ENCODE measurements around the gene COLEC11. TPM values are rescaled to one million over a fixed set of nuclear protein-coding genes. Genes with fewer than 3 reads are reported as not detected.

Gene COLEC11
- total and polyA plus RNA-seq, 2 experiments from 2014 or later = 21.5 to 22.6 TPM

DNA sequence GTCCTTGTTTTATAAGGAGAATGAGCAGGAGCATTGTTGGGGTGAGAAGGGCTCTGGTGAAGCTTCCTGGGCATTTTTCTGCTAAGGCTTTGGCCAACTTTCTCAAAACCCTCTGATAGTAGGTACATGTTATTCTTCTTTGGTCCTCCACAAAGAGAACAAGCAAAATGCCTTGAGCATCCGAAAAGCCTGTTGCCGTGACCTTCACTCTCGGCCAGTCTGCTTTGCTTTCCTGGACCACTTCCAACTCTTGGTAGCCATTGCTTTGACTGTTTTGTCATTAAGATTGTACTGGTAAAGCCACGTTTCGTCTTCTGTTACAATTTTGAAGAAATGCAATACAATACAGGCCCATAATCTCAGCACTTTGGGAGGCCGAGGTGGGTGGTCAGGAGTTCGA, 35.7 kb downstream of the COLEC11 start:
- DNase-seq (ENCODE audit: low spot score) = no peak
- WGBS (ENCODE audit: low lambda C conversion rate, missing lambda C conversion rate) = 93% methylated on average over 7 of the region's 7 CpGs

DNA sequence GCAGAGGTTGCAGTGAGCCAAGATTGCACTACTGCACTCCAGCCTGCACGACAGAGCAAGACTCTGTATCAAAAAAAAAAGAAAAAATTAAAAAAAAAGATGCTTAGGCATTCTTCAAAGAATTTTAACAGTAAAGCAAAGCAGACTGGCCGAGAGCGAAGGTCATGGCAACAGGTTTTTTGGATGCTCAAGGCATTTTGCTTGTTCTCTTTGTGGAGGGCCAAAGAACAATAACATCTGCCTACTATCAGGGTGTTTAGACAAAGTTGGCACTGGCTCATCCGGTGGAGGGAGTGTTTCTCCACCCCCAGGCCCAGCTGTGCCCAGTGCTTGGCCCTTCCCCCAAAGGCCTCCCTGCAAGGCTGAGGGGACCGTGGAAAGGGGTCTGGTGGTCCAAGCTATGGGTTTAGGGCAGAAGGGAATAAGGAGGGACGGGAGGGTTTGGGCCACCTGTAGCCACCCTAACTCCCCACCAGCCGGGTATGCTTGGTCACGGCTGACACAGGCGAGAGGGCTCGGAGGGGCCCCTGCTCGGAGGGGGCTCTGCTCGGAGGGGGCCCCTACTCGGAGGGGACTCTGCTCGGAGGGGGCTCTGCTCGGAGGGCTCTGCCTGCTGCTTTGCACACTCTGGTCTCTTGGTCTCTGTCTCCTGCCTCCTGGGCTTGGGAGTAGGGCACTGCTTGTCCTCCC, 36.4 kb downstream of the COLEC11 start:
- H3K4me1 ChIP-seq (ENCODE audit: insufficient read depth) = no peaks in the 10 kb centered on the region
- H3K27ac ChIP-seq = no peak overlapping the region
- TF ChIP-seq EZH2 (IDR thresholded peaks at IDR 0.05; ENCODE audit: borderline replicate concordance) (no peak), EZH2phosphoT487 (IDR thresholded peaks at IDR 0.05; ENCODE audit: low read depth, severe bottlenecking, unreplicated experiment) (no peak)
- TF ChIP-seq, protein P1, sequence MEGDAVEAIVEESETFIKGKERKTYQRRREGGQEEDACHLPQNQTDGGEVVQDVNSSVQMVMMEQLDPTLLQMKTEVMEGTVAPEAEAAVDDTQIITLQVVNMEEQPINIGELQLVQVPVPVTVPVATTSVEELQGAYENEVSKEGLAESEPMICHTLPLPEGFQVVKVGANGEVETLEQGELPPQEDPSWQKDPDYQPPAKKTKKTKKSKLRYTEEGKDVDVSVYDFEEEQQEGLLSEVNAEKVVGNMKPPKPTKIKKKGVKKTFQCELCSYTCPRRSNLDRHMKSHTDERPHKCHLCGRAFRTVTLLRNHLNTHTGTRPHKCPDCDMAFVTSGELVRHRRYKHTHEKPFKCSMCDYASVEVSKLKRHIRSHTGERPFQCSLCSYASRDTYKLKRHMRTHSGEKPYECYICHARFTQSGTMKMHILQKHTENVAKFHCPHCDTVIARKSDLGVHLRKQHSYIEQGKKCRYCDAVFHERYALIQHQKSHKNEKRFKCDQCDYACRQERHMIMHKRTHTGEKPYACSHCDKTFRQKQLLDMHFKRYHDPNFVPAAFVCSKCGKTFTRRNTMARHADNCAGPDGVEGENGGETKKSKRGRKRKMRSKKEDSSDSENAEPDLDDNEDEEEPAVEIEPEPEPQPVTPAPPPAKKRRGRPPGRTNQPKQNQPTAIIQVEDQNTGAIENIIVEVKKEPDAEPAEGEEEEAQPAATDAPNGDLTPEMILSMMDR (IDR thresholded peaks at IDR 0.05; ENCODE audit: poor library complexity) = no peak
- no peak overlapping the region for H3K4me3 ChIP-seq
- no peaks in the 10 kb centered on the region for H3K79me2 ChIP-seq
- H3K4me2 ChIP-seq = no peak overlapping the region
- H3K36me3 ChIP-seq (replicated peaks; ENCODE audit: insufficient read depth, low read depth) = no peaks in the 10 kb centered on the region
- no peak overlapping the region for H2AFZ ChIP-seq
- 87% methylated on average over 13 of the region's 15 CpGs for WGBS (ENCODE audit: low lambda C conversion rate, missing lambda C conversion rate)
- no peak for DNase-seq (ENCODE audit: low spot score)
- H4K20me1 ChIP-seq (ENCODE audit: insufficient read depth, poor library complexity, severe bottlenecking) = no peaks in the 10 kb centered on the region
- no peaks in the 10 kb centered on the region for H3K9me2 ChIP-seq (replicated peaks; ENCODE audit: insufficient read depth)
- H3K27me3 ChIP-seq = no peaks in the 10 kb centered on the region
- no peaks in the 10 kb centered on the region for H3K9me3 ChIP-seq (ENCODE audit: low read depth)

More for the DNA sequence above, 35.7 kb downstream of the COLEC11 start:
- no peaks in the 10 kb centered on the region for H3K9me3 ChIP-seq (ENCODE audit: low read depth)
- no peak overlapping the region for H3K4me3 ChIP-seq
- H3K27ac ChIP-seq = no peak overlapping the region
- H3K27me3 ChIP-seq = no peaks in the 10 kb centered on the region
- no peak overlapping the region for H2AFZ ChIP-seq
- H3K4me1 ChIP-seq (ENCODE audit: insufficient read depth) = no peaks in the 10 kb centered on the region
- no peaks in the 10 kb centered on the region for H4K20me1 ChIP-seq (ENCODE audit: insufficient read depth, poor library complexity, severe bottlenecking)
- no peak overlapping the region for H3K4me2 ChIP-seq
- no peaks in the 10 kb centered on the region for H3K36me3 ChIP-seq (replicated peaks; ENCODE audit: insufficient read depth, low read depth)
- TF ChIP-seq EZH2phosphoT487 (IDR thresholded peaks at IDR 0.05; ENCODE audit: low read depth, severe bottlenecking, unreplicated experiment) (no peak), EZH2 (IDR thresholded peaks at IDR 0.05; ENCODE audit: borderline replicate concordance) (no peak)
- TF ChIP-seq, protein P1 (IDR thresholded peaks at IDR 0.05; ENCODE audit: poor library complexity) = no peak
- H3K79me2 ChIP-seq = no peaks in the 10 kb centered on the region
- no peaks in the 10 kb centered on the region for H3K9me2 ChIP-seq (replicated peaks; ENCODE audit: insufficient read depth)

DNA sequence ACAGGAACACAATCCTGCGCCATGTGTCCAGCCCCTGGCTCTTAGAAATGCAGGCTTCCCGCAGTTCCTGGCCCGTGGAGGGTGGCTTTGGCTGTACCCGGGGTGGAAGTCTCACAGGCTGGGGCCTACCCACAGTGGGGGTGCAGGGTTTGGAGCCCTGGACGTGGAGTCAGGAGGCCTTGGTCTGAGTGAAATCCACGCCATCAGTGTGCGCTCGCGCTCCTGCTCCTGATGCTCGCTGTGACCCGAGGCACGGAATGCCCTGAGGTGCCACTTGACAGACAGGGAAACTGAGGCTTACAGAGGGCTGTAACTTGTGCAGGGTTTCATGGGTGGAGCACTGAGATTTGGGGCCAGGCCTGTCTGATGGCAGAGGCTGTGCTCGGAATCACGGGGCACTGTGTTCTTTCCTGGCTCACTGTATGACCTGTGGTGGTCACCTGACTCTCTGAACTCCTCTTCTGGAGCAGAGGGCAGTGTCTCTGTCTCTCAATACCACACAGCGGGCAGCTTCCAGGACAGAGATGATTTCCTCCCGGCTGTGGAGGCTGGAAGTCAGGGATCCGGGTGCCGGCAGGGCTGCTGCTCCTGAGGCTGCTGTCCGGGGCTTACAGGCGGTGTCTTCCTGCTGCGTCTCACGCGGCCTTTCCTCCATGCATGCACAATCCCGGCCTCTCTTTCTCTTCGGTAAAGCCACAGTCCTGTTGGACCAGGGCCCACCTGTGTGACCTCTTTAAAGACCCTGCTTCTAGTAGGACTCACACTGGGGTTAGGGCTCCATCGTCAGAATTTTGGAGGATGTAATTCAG, 37.1 kb downstream of the COLEC11 start:
- H3K4me2 ChIP-seq = no peak overlapping the region
- no peak overlapping the region for H2AFZ ChIP-seq
- no peak for TF ChIP-seq EZH2phosphoT487 (IDR thresholded peaks at IDR 0.05; ENCODE audit: low read depth, severe bottlenecking, unreplicated experiment)
- TF ChIP-seq, protein P1 (IDR thresholded peaks at IDR 0.05; ENCODE audit: poor library complexity) = no peak
- no peak for TF ChIP-seq EZH2 (IDR thresholded peaks at IDR 0.05; ENCODE audit: borderline replicate concordance)
- no peaks in the 10 kb centered on the region for H4K20me1 ChIP-seq (ENCODE audit: insufficient read depth, poor library complexity, severe bottlenecking)
- H3K79me2 ChIP-seq = no peaks in the 10 kb centered on the region
- H3K4me1 ChIP-seq (ENCODE audit: insufficient read depth) = no peaks in the 10 kb centered on the region
- 92% methylated on average over 26 of the region's 26 CpGs for WGBS (ENCODE audit: low lambda C conversion rate, missing lambda C conversion rate)
- no peaks in the 10 kb centered on the region for H3K36me3 ChIP-seq (replicated peaks; ENCODE audit: insufficient read depth, low read depth)
- H3K27ac ChIP-seq = no peak overlapping the region
- H3K27me3 ChIP-seq = no peaks in the 10 kb centered on the region
- H3K4me3 ChIP-seq = no peak overlapping the region
- no peaks in the 10 kb centered on the region for H3K9me2 ChIP-seq (replicated peaks; ENCODE audit: insufficient read depth)
- DNase-seq (ENCODE audit: low spot score) = no peak
- H3K9me3 ChIP-seq (ENCODE audit: low read depth) = no peaks in the 10 kb centered on the region

Measured in hepatocyte (in vitro differentiated cells).